Measurements from ENCODE around the gene CBLIF.
"Not testable (repeated sequence)": the region's sequence is repeated elsewhere in the genome, so short reads cannot be mapped to it uniquely, and the experiment has no call there.

Gene CBLIF

DNA sequence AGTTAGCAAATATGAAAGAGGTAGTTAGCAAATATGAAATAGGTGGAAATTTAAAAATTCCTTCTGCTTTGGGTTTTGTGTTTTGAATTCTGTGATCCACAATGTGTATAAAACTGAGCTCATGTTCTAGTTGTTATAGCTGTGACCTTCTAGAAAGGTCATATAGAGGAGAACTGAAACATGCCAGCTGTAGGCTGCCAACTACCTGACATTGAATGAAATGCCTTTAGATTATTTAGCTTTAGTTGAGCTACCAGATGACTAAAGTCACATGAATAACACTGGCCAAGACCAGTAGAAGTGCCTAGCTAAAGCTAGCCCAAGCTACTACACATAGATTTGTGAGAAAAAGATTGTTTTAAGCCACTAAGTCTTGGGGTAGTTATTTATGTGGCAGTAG is 26.8 kb upstream of the CBLIF start:
- H3K27ac ChIP-seq (ENCODE audit: insufficient read depth, low read length, poor library complexity, severe bottlenecking) = no peak overlapping the region
- H3K9me3 ChIP-seq (ENCODE audit: control insufficient read depth, low read length) = no peaks in the 10 kb centered on the region

GRCh38 chr11:59867946-59868345 is 22.6 kb upstream of the CBLIF start:
- Histone ChIP-seq H3K4me3 (ENCODE audit: insufficient read depth, low read depth, low read length, poor library complexity, severe bottlenecking) (no peak overlapping the region), H3K27me3 (replicated peaks; ENCODE audit: control insufficient read depth, insufficient read depth, low read length, poor library complexity, severe bottlenecking) (no peaks in the 10 kb centered on the region)
- DNase-seq = no peak

More for the DNA sequence above, 26.8 kb upstream of the CBLIF start:
- DNase-seq = no peak
- H3K36me3 ChIP-seq (ENCODE audit: control insufficient read depth, insufficient read depth, low read length) = no peaks in the 10 kb centered on the region
- no peak overlapping the region for H3K4me3 ChIP-seq (ENCODE audit: insufficient read depth, low read depth, low read length, poor library complexity, severe bottlenecking)
- H3K27me3 ChIP-seq (replicated peaks; ENCODE audit: control insufficient read depth, insufficient read depth, low read length, poor library complexity, severe bottlenecking) = no peaks in the 10 kb centered on the region
- H3K4me1 ChIP-seq (ENCODE audit: control insufficient read depth, insufficient read depth, low read length, poor library complexity, severe bottlenecking) = no peaks in the 10 kb centered on the region

GRCh38 chr11:59866836-59867235 is 21.5 kb upstream of the CBLIF start:
- Histone ChIP-seq H3K36me3 (ENCODE audit: control insufficient read depth, insufficient read depth, low read length) (no peaks in the 10 kb centered on the region), H3K27ac (ENCODE audit: insufficient read depth, low read length, poor library complexity, severe bottlenecking) (no peak overlapping the region), H3K9me3 (ENCODE audit: control insufficient read depth, low read length) (no peaks in the 10 kb centered on the region), H3K4me3 (ENCODE audit: insufficient read depth, low read depth, low read length, poor library complexity, severe bottlenecking) (no peak overlapping the region), H3K27me3 (replicated peaks; ENCODE audit: control insufficient read depth, insufficient read depth, low read length, poor library complexity, severe bottlenecking) (no peaks in the 10 kb centered on the region), H3K4me1 (ENCODE audit: control insufficient read depth, insufficient read depth, low read length, poor library complexity, severe bottlenecking) (no peaks in the 10 kb centered on the region)
- DNase-seq = no peak

More at GRCh38 chr11:59867946-59868345, 22.6 kb upstream of the CBLIF start:
- no peaks in the 10 kb centered on the region for H3K36me3 ChIP-seq (ENCODE audit: control insufficient read depth, insufficient read depth, low read length)
- H3K4me1 ChIP-seq (ENCODE audit: control insufficient read depth, insufficient read depth, low read length, poor library complexity, severe bottlenecking) = no peaks in the 10 kb centered on the region
- H3K27ac ChIP-seq (ENCODE audit: insufficient read depth, low read length, poor library complexity, severe bottlenecking) = no peak overlapping the region
- no peaks in the 10 kb centered on the region for H3K9me3 ChIP-seq (ENCODE audit: control insufficient read depth, low read length)

GRCh38 chr11:59866397-59866796 is 21.1 kb upstream of the CBLIF start, which contains the start of gene TCN1:
Gene TCN1, minus strand, starts transcription at chr11:59866487. Its CDS starts 17 bp downstream, at chr11:59866470.
- Histone ChIP-seq H3K27ac (ENCODE audit: insufficient read depth, low read length, poor library complexity, severe bottlenecking) (no peak within 1 kb of the TSS), H3K36me3 (ENCODE audit: control insufficient read depth, insufficient read depth, low read length) (no peaks in the 10 kb centered on the region), H3K4me3 (ENCODE audit: insufficient read depth, low read depth, low read length, poor library complexity, severe bottlenecking) (no peak within 1 kb of the TSS), H3K27me3 (replicated peaks; ENCODE audit: control insufficient read depth, insufficient read depth, low read length, poor library complexity, severe bottlenecking) (no peaks in the 10 kb centered on the region), H3K4me1 (ENCODE audit: control insufficient read depth, insufficient read depth, low read length, poor library complexity, severe bottlenecking) (no peaks in the 10 kb centered on the region), H3K9me3 (ENCODE audit: control insufficient read depth, low read length) (no peaks in the 10 kb centered on the region)
- no peak for DNase-seq

- DNase-seq = no peak
- Histone ChIP-seq H3K36me3 (ENCODE audit: control insufficient read depth, insufficient read depth, low read length) (no peaks in the 10 kb centered on the region), H3K9me3 (ENCODE audit: control insufficient read depth, low read length) (no peaks in the 10 kb centered on the region), H3K4me1 (ENCODE audit: control insufficient read depth, insufficient read depth, low read length, poor library complexity, severe bottlenecking) (no peaks in the 10 kb centered on the region), H3K4me3 (ENCODE audit: insufficient read depth, low read depth, low read length, poor library complexity, severe bottlenecking) (no peak overlapping the region), H3K27me3 (replicated peaks; ENCODE audit: control insufficient read depth, insufficient read depth, low read length, poor library complexity, severe bottlenecking) (no peaks in the 10 kb centered on the region), H3K27ac (ENCODE audit: insufficient read depth, low read length, poor library complexity, severe bottlenecking) (no peak overlapping the region)
These were observed 19.7 kb upstream of the CBLIF start for GRCh38 chr11:59865031-59865430.

- Histone ChIP-seq H3K4me1 (ENCODE audit: control insufficient read depth, insufficient read depth, low read length, poor library complexity, severe bottlenecking) (no peaks in the 10 kb centered on the region), H3K36me3 (ENCODE audit: control insufficient read depth, insufficient read depth, low read length) (no peaks in the 10 kb centered on the region), H3K27ac (ENCODE audit: insufficient read depth, low read length, poor library complexity, severe bottlenecking) (no peak overlapping the region), H3K27me3 (replicated peaks; ENCODE audit: control insufficient read depth, insufficient read depth, low read length, poor library complexity, severe bottlenecking) (no peaks in the 10 kb centered on the region), H3K9me3 (ENCODE audit: control insufficient read depth, low read length) (no peaks in the 10 kb centered on the region), H3K4me3 (ENCODE audit: insufficient read depth, low read depth, low read length, poor library complexity, severe bottlenecking) (no peak overlapping the region)
- DNase-seq = no peak
These were observed 17.0 kb upstream of the CBLIF start for GRCh38 chr11:59862252-59862651.

- H3K4me3 ChIP-seq (ENCODE audit: insufficient read depth, low read depth, low read length, poor library complexity, severe bottlenecking) = no peak overlapping the region
- DNase-seq = no peak
These were observed 14.4 kb upstream of the CBLIF start for GRCh38 chr11:59859673-59860072.

GRCh38 chr11:59857439-59858434 is 12.4 kb upstream of the CBLIF start:
- no peaks in the 10 kb centered on the region for H3K9me3 ChIP-seq (ENCODE audit: control insufficient read depth, low read length)
- H3K4me1 ChIP-seq (ENCODE audit: control insufficient read depth, insufficient read depth, low read length, poor library complexity, severe bottlenecking) = no peaks in the 10 kb centered on the region
- DNase-seq = peak in 1 of 3 donors; percentile 4
- no peaks in the 10 kb centered on the region for H3K27me3 ChIP-seq (replicated peaks; ENCODE audit: control insufficient read depth, insufficient read depth, low read length, poor library complexity, severe bottlenecking)
- no peak overlapping the region for H3K4me3 ChIP-seq (ENCODE audit: insufficient read depth, low read depth, low read length, poor library complexity, severe bottlenecking)
- no peak overlapping the region for H3K27ac ChIP-seq (ENCODE audit: insufficient read depth, low read length, poor library complexity, severe bottlenecking)
- H3K36me3 ChIP-seq (ENCODE audit: control insufficient read depth, insufficient read depth, low read length) = no peaks in the 10 kb centered on the region

More at GRCh38 chr11:59859673-59860072, 14.4 kb upstream of the CBLIF start:
- Histone ChIP-seq H3K27me3 (replicated peaks; ENCODE audit: control insufficient read depth, insufficient read depth, low read length, poor library complexity, severe bottlenecking) (no peaks in the 10 kb centered on the region), H3K9me3 (ENCODE audit: control insufficient read depth, low read length) (no peaks in the 10 kb centered on the region), H3K36me3 (ENCODE audit: control insufficient read depth, insufficient read depth, low read length) (no peaks in the 10 kb centered on the region), H3K27ac (ENCODE audit: insufficient read depth, low read length, poor library complexity, severe bottlenecking) (no peak overlapping the region), H3K4me1 (ENCODE audit: control insufficient read depth, insufficient read depth, low read length, poor library complexity, severe bottlenecking) (no peaks in the 10 kb centered on the region)

- DNase-seq = no peak
- Histone ChIP-seq H3K36me3 (ENCODE audit: control insufficient read depth, insufficient read depth, low read length) (no peaks in the 10 kb centered on the region), H3K27me3 (replicated peaks; ENCODE audit: control insufficient read depth, insufficient read depth, low read length, poor library complexity, severe bottlenecking) (no peaks in the 10 kb centered on the region), H3K4me1 (ENCODE audit: control insufficient read depth, insufficient read depth, low read length, poor library complexity, severe bottlenecking) (no peaks in the 10 kb centered on the region), H3K27ac (ENCODE audit: insufficient read depth, low read length, poor library complexity, severe bottlenecking) (no peak overlapping the region), H3K4me3 (ENCODE audit: insufficient read depth, low read depth, low read length, poor library complexity, severe bottlenecking) (no peak overlapping the region), H3K9me3 (ENCODE audit: control insufficient read depth, low read length) (no peaks in the 10 kb centered on the region)
These were observed 9.6 kb upstream of the CBLIF start for GRCh38 chr11:59854871-59855270.

- H3K36me3 ChIP-seq (ENCODE audit: control insufficient read depth, insufficient read depth, low read length); H3K27ac ChIP-seq (ENCODE audit: insufficient read depth, low read length, poor library complexity, severe bottlenecking); DNase-seq; H3K27me3 ChIP-seq (replicated peaks; ENCODE audit: control insufficient read depth, insufficient read depth, low read length, poor library complexity, severe bottlenecking); H3K9me3 ChIP-seq (ENCODE audit: control insufficient read depth, low read length); H3K4me1 ChIP-seq (ENCODE audit: control insufficient read depth, insufficient read depth, low read length, poor library complexity, severe bottlenecking); H3K4me3 ChIP-seq (ENCODE audit: insufficient read depth, low read depth, low read length, poor library complexity, severe bottlenecking): not testable (repeated sequence)
These were observed 6.1 kb upstream of the CBLIF start for GRCh38 chr11:59851416-59851815.

Measured in effector memory CD4-positive, alpha-beta T cell (primary cell).